HCT116 (cell line): ENCODE measurements around the gene VWF. TPM values are rescaled to one million over a fixed set of nuclear protein-coding genes. Genes with fewer than 3 reads are reported as not detected.

Source experiments
- ATAC-seq: fragments of 200-7000 bp; cut with Tn5 transposase; 2 replicates; pipeline ENCODE4 v1.9.1; 2020; ENCODE audit warnings: mild to moderate bottlenecking, moderate library complexity
- BruUV-seq: library from RNA; stranded (reverse); fragments of 400-500 nt; replicated peaks from 2 replicates; lab custom pipeline; 2021; lab: Mats Ljungman, UMichigan
- CTCF ChIA-PET: fragments of 300-600 bp; sonication (Branson Sonifier 250); formaldehyde crosslinking; loops from one replicate; lab custom pipeline; 2021; ENCODE audit warnings: antibody characterized with exemption; lab: Charles Lee
- POLR2A ChIA-PET: fragments of 300-600, 350-600 bp; sonication (Branson Sonifier 250); formaldehyde crosslinking; loops from one replicate; lab custom pipeline; 2021; ENCODE audit warnings: antibody characterized with exemption; lab: Charles Lee
- RAD21 ChIA-PET, 2 experiments: fragments of 300-600 bp; sonication (Branson Sonifier 250); formaldehyde crosslinking; loops; one replicate each; lab custom pipeline; 2023; ENCODE audit warnings: low total read pairs in 2 of 2; ENCODE audit not compliant: uncharacterized antibody in 2 of 2, unreplicated experiment in 2 of 2, low non-redundant PET in 1 of 2; lab: Charles Lee
- DNase-seq: peaks from one replicate; pipeline ENCODE4 v3.0.0-alpha.2; 2010; ENCODE audit warnings: low read depth, low spot score
- H2AFZ ChIP-seq: fragments of 200-600 bp; shearing (Covaris generic), sonication (generic); 2 replicates; pipeline ENCODE4 v1.6.1; 2017; ENCODE audit warnings: low read depth, mixed run types, mixed read lengths, antibody characterized with exemption, low read length; ENCODE audit not compliant: poor library complexity, severe bottlenecking
- H3K27ac ChIP-seq: 2 replicates; pipeline ENCODE4 v1.5.1; 2012; ENCODE audit warnings: low read depth, low read length
- H3K27me3 ChIP-seq: fragments of 200-600 bp; sonication (generic); 2 replicates; pipeline ENCODE4 v1.6.1; 2016; ENCODE audit warnings: mixed run types, low read length, mixed read lengths; ENCODE audit not compliant: insufficient read depth
- H3K36me3 ChIP-seq, 2 experiments: fragments of 200-500 bp in 1 of 2; fragments of 200-600 bp in 1 of 2; sonication (Bioruptor generic) in 1 of 2; sonication (generic) in 1 of 2; 2 replicates each; pipeline versions ENCODE4 v1.5.1 to v1.6.1; 2014 to 2016; ENCODE audit warnings: low read length in 2 of 2, inconsistent platforms in 1 of 2, mixed read lengths in 1 of 2, mixed run types in 1 of 2; ENCODE audit not compliant: insufficient read depth in 2 of 2, control insufficient read depth in 1 of 2
- H3K4me1 ChIP-seq, 2 experiments: fragments of 200-600 bp in 1 of 2; sonication (generic) in 1 of 2; 2 replicates each; pipeline versions ENCODE4 v1.5.1 to v1.6.1; 2012 to 2017; ENCODE audit warnings: low read length in 2 of 2, inconsistent platforms in 1 of 2, mild to moderate bottlenecking in 1 of 2, mixed read lengths in 1 of 2, mixed run types in 1 of 2, moderate library complexity in 1 of 2; ENCODE audit not compliant: insufficient read depth in 2 of 2, control insufficient read depth in 1 of 2
- H3K4me2 ChIP-seq: fragments of 200-600 bp; sonication (generic); 2 replicates; pipeline ENCODE4 v1.6.1; 2017; ENCODE audit warnings: mixed run types, low read length, mixed read lengths
- H3K4me3 ChIP-seq, 2 experiments: fragments of 200-600 bp in 1 of 2; sonication (generic) in 1 of 2; replicated peaks in 1 of 2; 2 replicates each; pipeline ENCODE4 v1.5.1; 2011 to 2016; ENCODE audit warnings: low read length in 2 of 2, control low read depth in 1 of 2, low read depth in 1 of 2, mild to moderate bottlenecking in 1 of 2, mixed read lengths in 1 of 2, mixed run types in 1 of 2
- H3K79me2 ChIP-seq: fragments of 200-600 bp; sonication (generic); 2 replicates; pipeline ENCODE4 v1.6.1; 2017; ENCODE audit warnings: mild to moderate bottlenecking, mixed run types, low read length, moderate library complexity, mixed read lengths; ENCODE audit not compliant: insufficient read depth
- H3K9ac ChIP-seq: fragments of 200-600 bp; sonication (generic); 2 replicates; pipeline ENCODE4 v1.6.1; 2016; ENCODE audit warnings: low read length, mixed read lengths
- H3K9me2 ChIP-seq: fragments of 200-600 bp; sonication (generic), shearing (Covaris generic); 2 replicates; pipeline ENCODE4 v1.6.1; 2017; ENCODE audit warnings: mixed run types, mild to moderate bottlenecking, moderate library complexity; ENCODE audit not compliant: insufficient read depth
- H3K9me3 ChIP-seq, 2 experiments: fragments of 200-500 bp in 1 of 2; fragments of 200-600 bp in 1 of 2; sonication (Bioruptor generic) in 1 of 2; sonication (generic) in 1 of 2; 2 replicates each; pipeline ENCODE4 v1.6.1; 2014 to 2017; ENCODE audit warnings: low read length in 2 of 2, mixed read lengths in 2 of 2, inconsistent platforms in 1 of 2, low read depth in 1 of 2, mild to moderate bottlenecking in 1 of 2, mixed run types in 1 of 2, moderate library complexity in 1 of 2; ENCODE audit not compliant: control insufficient read depth in 1 of 2, insufficient read depth in 1 of 2
- H4K20me1 ChIP-seq: fragments of 200-600 bp; sonication (generic), shearing (Covaris generic); 2 replicates; pipeline ENCODE4 v1.6.1; 2017; ENCODE audit warnings: mixed run types, mild to moderate bottlenecking, moderate library complexity; ENCODE audit not compliant: insufficient read depth
- CBX3 ChIP-seq: IDR thresholded peaks from 2 replicates; pipeline ENCODE4 v1.6.1; 2012; ENCODE audit warnings: low read depth
- CEBPB ChIP-seq: IDR thresholded peaks from 2 replicates; pipeline ENCODE4 v1.6.1; 2012; ENCODE audit warnings: low read depth
- CTCF ChIP-seq, 3 experiments: fragments of 200-600 bp in 1 of 3; sonication (generic) in 1 of 3; IDR thresholded peaks in 2 of 3; conservative IDR thresholded peaks in 1 of 3; 2 replicates each; pipeline ENCODE4 v1.5.1; 2012 to 2017; ENCODE audit warnings: low read depth in 2 of 3, low read length in 2 of 3, antibody characterized with exemption in 1 of 3, borderline replicate concordance in 1 of 3, control low read depth in 1 of 3, mild to moderate bottlenecking in 1 of 3, mixed read lengths in 1 of 3, mixed run types in 1 of 3, moderate library complexity in 1 of 3; ENCODE audit not compliant: insufficient read depth in 1 of 3
- ELF1 ChIP-seq: IDR thresholded peaks from 2 replicates; pipeline ENCODE4 v1.6.1; 2012; ENCODE audit warnings: low read depth, borderline replicate concordance
- EZH2phosphoT487 ChIP-seq: fragments of 200-600 bp; IDR thresholded peaks from 2 replicates; pipeline ENCODE4 v1.6.1; 2018; ENCODE audit warnings: antibody characterized with exemption, borderline replicate concordance
- FOSL1 ChIP-seq: IDR thresholded peaks from 2 replicates; pipeline ENCODE4 v1.6.1; 2012; ENCODE audit warnings: low read depth
- JUND ChIP-seq: IDR thresholded peaks from 2 replicates; pipeline ENCODE4 v1.6.1; 2012
- POLR2A ChIP-seq: IDR thresholded peaks from 2 replicates; pipeline ENCODE4 v1.7.0; 2011; ENCODE audit warnings: borderline replicate concordance; ENCODE audit not compliant: insufficient read depth, insufficient read length; ENCODE audit errors: extremely low read depth
- POLR2AphosphoS5 ChIP-seq: IDR thresholded peaks from 2 replicates; pipeline ENCODE4 v1.6.1; 2011; ENCODE audit warnings: mild to moderate bottlenecking, low read depth, low read length, moderate library complexity
- RAD21 ChIP-seq: IDR thresholded peaks from 2 replicates; pipeline ENCODE4 v1.6.1; 2012; ENCODE audit warnings: low read depth, mild to moderate bottlenecking
- REST ChIP-seq: IDR thresholded peaks from 2 replicates; pipeline ENCODE4 v1.6.1; 2012; ENCODE audit warnings: low read depth
- SIN3A ChIP-seq: IDR thresholded peaks from 2 replicates; pipeline ENCODE4 v1.6.1; 2012; ENCODE audit warnings: low read depth
- SP1 ChIP-seq: IDR thresholded peaks from 2 replicates; pipeline ENCODE4 v1.6.1; 2012; ENCODE audit warnings: low read depth
- SRF ChIP-seq: IDR thresholded peaks from 2 replicates; pipeline ENCODE4 v1.6.1; 2012; ENCODE audit warnings: low read depth
- TCF7L2 ChIP-seq: IDR thresholded peaks from 2 replicates; pipeline ENCODE4 v1.7.0; 2011; ENCODE audit warnings: borderline replicate concordance, inconsistent platforms; ENCODE audit not compliant: insufficient read depth, insufficient read length; ENCODE audit errors: extremely low read depth
- YY1 ChIP-seq: IDR thresholded peaks from 2 replicates; pipeline ENCODE4 v1.6.1; 2011; ENCODE audit warnings: low read length, low read depth, moderate library complexity, mild to moderate bottlenecking; ENCODE audit not compliant: insufficient replicate concordance; ENCODE audit errors: extremely low read depth
- ZBTB33 ChIP-seq: IDR thresholded peaks from 2 replicates; pipeline ENCODE4 v1.6.1; 2011; ENCODE audit warnings: mild to moderate bottlenecking, low read length, moderate library complexity; ENCODE audit not compliant: insufficient replicate concordance; ENCODE audit errors: extremely low read depth
- ZFX ChIP-seq: fragments of 450-650 bp; IDR thresholded peaks from 2 replicates; pipeline ENCODE4 v1.6.1; 2017
- ZNF274 ChIP-seq: fragments of 200-500 bp; sonication (Bioruptor generic); IDR thresholded peaks from 2 replicates; pipeline ENCODE4 v1.6.1; 2014; ENCODE audit warnings: mild to moderate bottlenecking, low read depth, low read length, inconsistent platforms
- intact Hi-C: fragments of 100-400 bp; cut with micrococcal nuclease; formaldehyde crosslinking; loops from 2 replicates; pipeline ENCODE4 v1.10.0; 2022
- total RNA-seq: library from RNA; stranded (reverse); gene quantifications from one replicate; pipeline ENCODE4 v1.2.1, GENCODE V29; 2021; ENCODE audit not compliant: unreplicated experiment

The VWF gene
- total RNA-seq, 1 experiment from 2014 or later = 0.57 TPM

GRCh38 chr12:6041891-6042290 lies 82.6 kb downstream of the VWF start:
- H3K79me2 ChIP-seq = no peaks in the 10 kb centered on the region
- intact Hi-C loops = loop anchor here (2.0 kb wide), 1 partner anchor 297 kb away; no protein-coding TSS in a partner anchor
- no TSS peak for BruUV-seq
- ATAC-seq = no peak
- ChIA-PET POLR2A (no interaction called here), CTCF (interaction anchor here (2.3 kb wide), 1 partner anchor 54 kb away, joined by 11 read pairs; no protein-coding TSS in a partner anchor), RAD21 (no interaction called here)
- no peaks in the 10 kb centered on the region for H4K20me1 ChIP-seq
- H3K9ac ChIP-seq = no peak overlapping the region
- DNase-seq = no peak
- no peaks in the 10 kb centered on the region for H3K9me3 ChIP-seq
- no peak overlapping the region for H2AFZ ChIP-seq
- no peak overlapping the region for H3K27ac ChIP-seq
- no peak overlapping the region for H3K4me2 ChIP-seq
- no peaks in the 10 kb centered on the region for H3K27me3 ChIP-seq
- no peaks in the 10 kb centered on the region for H3K9me2 ChIP-seq
- peaks cover 4 to 19% of the 10 kb centered on the region in 2 experiments; a peak in 3 of 4 replicates for H3K4me1 ChIP-seq
- H3K36me3 ChIP-seq = no peaks in the 10 kb centered on the region
- no peak overlapping the region for H3K4me3 ChIP-seq
- TF ChIP-seq POLR2AphosphoS5 (no peak), SRF (no peak), CEBPB (no peak), SP1 (no peak), TCF7L2 (no peak), REST (no peak), RAD21 (no peak), ZFX (no peak), POLR2A (no peak), SIN3A (no peak), ELF1 (no peak), CBX3 (no peak), ZBTB33 (no peak), ZNF274 (no peak), FOSL1 (no peak), CTCF (IDR thresholded peaks at IDR 0.05 in 2 of 3, conservative IDR thresholded peaks at IDR 0.05 in 1 of 3; ENCODE audit: borderline replicate concordance in 1 of 3, insufficient read depth in 1 of 3, low read depth in 2 of 3, low read length in 2 of 3) (no peak), JUND (no peak), EZH2phosphoT487 (no peak), YY1 (no peak)
